GM12892 (cell line): ENCODE results near the gene VCAN.

Source experiments
- DNase-seq: peaks from one replicate; pipeline ENCODE4 v3.0.0; 2011; ENCODE audit not compliant: insufficient read length
- FAIRE-seq: peaks from 2 replicates; lab custom pipeline; 2011; peaks lifted over from hg19 to GRCh38; lab: Jason Lieb, UNC
- POLR2A ChIP-seq: IDR thresholded peaks from 2 replicates; pipeline ENCODE4 v1.6.1; 2011; ENCODE audit warnings: low read depth, low read length, control low read depth
- POLR2AphosphoS5 ChIP-seq: IDR thresholded peaks from 2 replicates; pipeline ENCODE4 v1.6.1; 2011; ENCODE audit warnings: low read depth, low read length, control low read depth
- TAF1 ChIP-seq: IDR thresholded peaks from 2 replicates; pipeline ENCODE4 v1.6.1; 2011; ENCODE audit warnings: low read depth, mild to moderate bottlenecking, control low read depth, low read length, borderline replicate concordance

The VCAN gene

DNA sequence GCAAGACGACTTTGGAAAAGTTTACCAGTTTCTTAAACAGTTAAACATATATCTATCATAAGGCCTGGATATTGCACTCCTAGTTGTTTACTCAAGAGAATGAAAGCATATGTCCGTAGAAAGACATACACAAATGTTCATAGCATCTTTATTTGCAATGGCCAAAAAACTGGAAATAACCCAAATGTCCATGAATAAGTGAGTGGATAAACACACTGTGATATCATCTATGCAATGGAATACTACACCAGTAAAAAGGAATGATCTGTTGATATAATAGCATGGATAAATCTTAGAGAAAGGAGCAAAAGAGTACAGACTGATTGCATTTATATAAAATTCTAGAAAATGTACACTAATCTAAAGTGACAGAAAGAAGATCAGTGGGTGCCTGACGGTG is 28.0 kb upstream of the VCAN start:
- DNase-seq (no peak), FAIRE-seq (no peak)
- TF ChIP-seq TAF1 (no peak), POLR2AphosphoS5 (no peak), POLR2A (no peak)

DNA sequence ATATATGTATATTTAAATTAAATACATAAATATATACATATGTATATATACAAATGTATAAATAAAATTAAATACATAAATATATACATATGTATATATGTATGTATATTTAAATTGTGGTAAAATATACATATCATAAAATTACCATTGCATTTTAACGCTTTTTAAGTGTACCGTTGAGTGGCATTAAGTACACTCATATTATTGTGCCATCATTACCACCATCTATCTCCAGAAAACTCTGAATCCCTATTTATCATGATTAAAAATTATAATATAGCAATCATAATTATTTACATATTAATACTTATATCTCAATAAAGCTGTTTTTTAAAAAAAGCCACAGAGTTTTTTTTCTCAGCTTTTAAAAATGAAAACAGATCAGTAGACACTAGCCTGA is 27.1 kb upstream of the VCAN start:
- no peak for FAIRE-seq
- no peak for DNase-seq
- TF ChIP-seq TAF1 (no peak), POLR2AphosphoS5 (no peak), POLR2A (no peak)

DNA sequence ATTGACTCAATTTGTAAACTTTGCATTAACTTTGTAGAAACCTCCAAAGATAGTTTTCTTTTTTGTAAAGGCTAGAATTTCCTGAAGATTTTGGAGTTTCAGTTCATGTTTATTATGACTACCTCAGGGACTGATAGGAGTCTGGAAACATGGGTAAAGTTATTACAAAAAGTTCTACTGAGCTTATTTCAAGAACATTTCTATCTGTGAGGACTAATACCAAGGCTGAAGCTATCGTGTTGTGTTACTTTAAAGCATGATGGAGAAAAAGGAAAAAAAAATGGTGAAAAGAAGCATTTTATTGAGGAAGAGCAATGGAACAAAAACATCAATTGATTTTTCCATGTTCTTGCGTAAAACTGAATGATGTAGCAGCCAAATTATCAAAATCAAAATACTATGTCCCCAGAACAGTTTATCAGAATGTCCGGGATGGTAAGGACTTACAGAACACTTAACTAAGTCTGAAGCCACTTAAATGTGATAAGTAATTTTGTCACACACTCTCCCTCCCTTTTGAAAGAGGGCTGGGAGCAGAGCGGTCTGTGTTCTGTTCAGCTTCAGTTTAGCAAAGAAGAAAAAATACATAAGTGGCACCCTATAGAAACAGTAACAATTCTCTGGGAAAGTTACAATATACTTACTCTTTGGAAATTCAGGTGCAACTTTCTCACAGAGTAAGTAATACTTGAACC is 25.1 kb upstream of the VCAN start:
- TF ChIP-seq TAF1: no peak
- no peak for TF ChIP-seq POLR2AphosphoS5
- no peak for TF ChIP-seq POLR2A
- FAIRE-seq (no peak), DNase-seq (no peak)

DNA sequence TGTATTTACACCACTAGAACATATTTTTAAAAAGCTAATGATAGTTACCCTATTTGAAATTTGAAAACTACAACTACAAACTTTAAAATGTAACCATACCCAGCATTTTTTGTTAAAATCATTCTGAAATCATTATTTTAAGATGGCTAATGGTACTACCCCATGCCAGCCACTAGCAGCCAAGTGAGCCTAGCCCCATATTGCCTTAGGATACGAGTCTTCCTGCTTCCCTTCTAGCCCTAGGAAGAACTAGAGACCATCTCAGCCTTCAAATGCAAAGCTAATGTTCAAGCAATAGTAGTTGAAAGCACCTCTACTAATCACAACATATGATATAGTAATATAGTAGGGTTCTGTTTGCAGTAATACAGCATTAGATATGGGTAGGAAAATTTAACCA is 24.0 kb upstream of the VCAN start:
- FAIRE-seq (no peak), DNase-seq (no peak)
- no peak for TF ChIP-seq POLR2AphosphoS5
- no peak for TF ChIP-seq POLR2A
- no peak for TF ChIP-seq TAF1

DNA sequence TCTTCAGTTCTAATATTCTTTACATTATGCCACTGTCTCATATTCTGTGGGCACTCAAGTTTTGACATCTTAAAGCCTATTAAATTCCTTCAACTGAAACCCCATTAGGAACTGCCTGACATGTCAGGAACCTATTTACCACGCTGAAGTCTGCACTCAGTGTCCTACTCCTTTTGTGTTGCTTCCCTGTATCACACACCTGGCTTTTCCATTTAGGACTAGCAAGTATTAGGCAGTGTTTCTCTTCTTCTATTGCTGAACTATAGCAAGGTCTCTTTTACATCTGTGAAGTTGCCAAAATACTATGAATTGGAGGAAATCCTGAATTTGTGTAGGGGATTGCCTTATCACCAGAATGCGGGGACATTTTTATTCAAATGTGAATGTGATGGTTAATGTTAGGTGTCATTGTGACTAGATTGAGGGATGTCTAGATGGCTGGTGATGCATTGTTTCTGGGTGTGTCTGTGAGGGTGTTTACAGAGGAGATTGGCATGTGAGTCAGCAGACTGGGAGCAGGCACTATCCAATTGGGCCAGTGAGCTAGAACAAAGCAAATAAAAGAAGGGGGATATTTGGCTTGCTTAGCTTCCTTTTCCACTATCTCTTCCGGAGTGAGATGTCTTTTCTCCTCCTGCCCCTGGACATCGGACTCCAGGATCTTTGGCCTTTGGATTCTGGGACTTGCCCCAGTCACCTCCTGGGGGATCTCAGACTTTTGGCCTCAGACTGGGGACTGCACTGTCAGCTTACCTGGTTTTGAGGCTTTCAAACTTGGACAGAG is 21.2 kb upstream of the VCAN start:
- no peak for TF ChIP-seq TAF1
- TF ChIP-seq POLR2A: no peak
- FAIRE-seq: no peak
- DNase-seq: no peak

DNA sequence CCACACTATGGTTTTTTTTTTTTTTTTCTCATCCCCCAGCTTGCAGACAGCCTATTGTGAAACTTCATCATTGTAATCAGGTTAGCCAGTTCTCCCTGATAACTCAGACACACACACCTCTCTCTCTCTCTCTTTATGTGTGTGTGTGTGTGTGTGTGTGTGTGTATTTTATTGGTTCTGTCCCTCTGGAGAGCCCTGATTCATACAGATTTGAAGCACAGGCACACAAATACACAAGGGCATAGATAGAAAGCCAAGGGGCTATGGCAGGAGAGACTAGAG is 20.6 kb upstream of the VCAN start:
- no peak for TF ChIP-seq TAF1
- TF ChIP-seq POLR2A: no peak
- no peak for TF ChIP-seq POLR2AphosphoS5
- no peak for DNase-seq
- FAIRE-seq: no peak

DNA sequence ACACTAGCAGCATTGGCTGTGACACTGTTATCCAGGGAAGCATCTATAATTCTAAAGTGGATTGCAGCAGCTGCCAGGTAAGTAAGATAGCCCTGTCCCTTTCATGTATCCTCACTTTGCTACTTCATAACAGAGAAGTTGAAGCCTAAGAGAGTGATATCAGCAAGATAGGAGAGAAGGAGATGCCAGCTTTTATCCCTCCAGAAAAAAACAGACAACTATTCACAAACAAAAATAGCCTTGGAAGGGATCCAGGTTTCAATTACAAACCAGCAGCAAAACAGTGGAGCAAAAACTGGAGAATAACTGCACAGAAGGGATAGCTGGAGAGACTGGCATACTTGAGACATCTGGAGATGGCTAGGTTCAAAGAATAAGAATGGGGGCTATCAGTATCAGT is 19.6 kb upstream of the VCAN start:
- DNase-seq (no peak), FAIRE-seq (no peak)
- no peak for TF ChIP-seq POLR2A
- no peak for TF ChIP-seq POLR2AphosphoS5
- TF ChIP-seq TAF1: no peak

DNA sequence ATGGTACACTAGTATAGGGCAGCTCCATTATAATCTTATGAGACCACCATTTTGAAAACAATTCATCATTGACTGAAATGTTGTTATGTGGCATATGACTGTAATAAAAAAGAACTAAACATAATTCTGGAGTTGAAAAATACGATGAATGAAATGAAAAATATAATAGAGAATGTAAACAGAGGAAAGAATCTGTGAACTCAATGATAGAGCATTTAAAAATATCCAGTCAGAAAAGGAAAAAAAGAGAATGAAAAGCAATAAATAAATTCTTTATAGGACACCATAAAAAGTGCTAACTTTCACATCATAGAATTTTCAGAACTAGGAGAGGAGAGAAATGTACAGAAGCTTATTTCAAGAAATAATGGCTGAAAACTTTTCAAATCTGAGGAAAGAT is 17.6 kb upstream of the VCAN start:
- FAIRE-seq (no peak), DNase-seq (no peak)
- TF ChIP-seq POLR2AphosphoS5: no peak
- no peak for TF ChIP-seq TAF1
- no peak for TF ChIP-seq POLR2A

DNA sequence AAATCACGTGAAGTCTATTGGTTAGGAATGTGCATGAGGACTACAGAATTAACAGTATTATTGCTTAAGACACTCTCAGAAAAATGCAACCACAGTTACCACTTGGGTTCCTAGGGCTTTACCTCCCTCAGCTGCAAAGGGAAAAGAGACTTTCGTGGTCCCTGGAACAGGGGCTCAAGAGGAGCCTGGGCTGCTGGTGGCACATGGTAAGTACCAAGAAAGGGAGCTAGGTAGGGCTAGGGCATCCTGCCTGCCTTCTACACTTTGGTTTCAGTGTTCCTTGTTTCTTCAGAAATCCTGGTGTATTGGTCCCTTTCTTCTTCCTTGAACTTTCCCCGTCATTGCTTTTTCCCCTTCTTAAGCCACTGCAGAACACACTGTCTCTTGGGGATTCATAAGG is 7.3 kb upstream of the VCAN start:
- FAIRE-seq: no peak
- DNase-seq: no peak
- no peak for TF ChIP-seq TAF1
- no peak for TF ChIP-seq POLR2A
- TF ChIP-seq POLR2AphosphoS5: no peak

DNA sequence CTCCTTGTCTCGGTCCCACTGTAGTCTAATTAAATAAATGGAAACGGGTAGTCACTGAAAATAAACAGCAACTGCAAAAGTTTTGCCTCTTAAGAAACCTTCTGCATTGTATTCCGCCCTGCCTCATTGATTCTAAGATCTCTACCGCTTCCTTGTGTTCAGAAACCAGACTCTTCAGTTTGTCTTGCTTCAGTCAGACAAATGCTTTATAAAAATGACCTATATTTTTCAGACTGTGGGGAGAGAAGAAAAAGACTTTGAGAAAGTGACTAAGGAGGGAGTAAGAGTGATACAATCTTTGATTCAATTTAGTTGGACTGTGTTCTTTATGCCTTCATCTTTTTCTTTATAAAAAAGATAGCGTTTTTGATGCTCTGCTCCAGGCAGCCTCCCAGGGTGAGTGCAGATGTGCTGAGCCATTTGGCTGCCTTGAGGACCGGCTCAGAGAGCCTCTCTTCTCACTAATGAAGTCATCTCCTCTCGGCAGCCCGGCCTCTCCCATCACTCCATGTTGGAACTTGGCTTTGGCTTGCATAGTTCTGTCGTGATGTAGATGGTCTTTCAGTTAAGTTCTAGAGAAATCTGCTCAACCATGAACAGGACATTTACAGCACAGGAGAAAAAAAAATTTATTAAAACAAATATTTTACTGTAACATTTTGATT is 4.0 kb upstream of the VCAN start:
- TF ChIP-seq POLR2AphosphoS5: no peak
- no peak for TF ChIP-seq TAF1
- TF ChIP-seq POLR2A: no peak
- DNase-seq: no peak
- FAIRE-seq: no peak

DNA sequence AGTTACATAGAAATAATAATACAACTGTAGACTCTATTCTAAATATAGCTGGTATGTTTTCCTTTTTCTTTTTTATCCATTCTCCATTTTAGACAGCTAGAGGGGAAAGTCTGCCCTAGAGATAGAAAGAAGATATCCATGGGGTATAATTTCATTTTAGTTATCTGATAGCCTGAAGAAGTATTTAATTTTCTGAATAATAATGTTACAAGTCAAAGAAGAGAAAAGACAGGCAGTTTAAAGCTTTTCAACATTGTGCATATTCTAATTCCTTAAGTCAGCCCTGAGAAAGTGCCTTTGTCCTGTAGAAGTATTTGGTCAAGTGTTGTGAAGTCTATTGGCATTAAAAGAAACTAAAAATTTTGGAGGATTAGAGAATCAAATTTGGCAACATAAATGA is 2.5 kb upstream of the VCAN start:
- no peak for FAIRE-seq
- no peak for TF ChIP-seq TAF1
- TF ChIP-seq POLR2AphosphoS5: no peak
- no peak for TF ChIP-seq POLR2A
- no peak for DNase-seq
